Activated T-helper 1 cell treated with anti-CD3 and anti-CD28 coated beads, Interleukin-12 subunit alpha, Interleukin-12 subunit beta, Interleukin-2, Interleukin-4 antibody, amounts not matched to agents 30 ng/mL and 10 ng/mL and 1 ng/mL, durations not matched to agents 14 hours and 24 hours and 36 hours (primary cell): ENCODE data around the gene CA4. TPM values are rescaled to one million over a fixed set of nuclear protein-coding genes. Genes with fewer than 3 reads are reported as not detected.
"Not testable (repeated sequence)": the region's sequence is repeated elsewhere in the genome, so short reads cannot be mapped to it uniquely, and the experiment has no call there.

Experiments
- DNase-seq: peaks from one replicate; pipeline ENCODE4 v3.0.0; 2021; ENCODE audit warnings: low spot score
- H3K27ac Mint-ChIP-seq: one replicate; pipeline ENCODE4 v1.8.0; 2021; ENCODE audit warnings: mild to moderate bottlenecking, mixed read lengths
- H3K27me3 Mint-ChIP-seq: one replicate; pipeline ENCODE4 v1.8.0; 2022; ENCODE audit warnings: mild to moderate bottlenecking, moderate library complexity, mixed read lengths; ENCODE audit not compliant: insufficient read depth
- H3K36me3 Mint-ChIP-seq: one replicate; pipeline ENCODE4 v1.8.0; 2021; ENCODE audit warnings: low read depth, mixed read lengths
- H3K4me1 Mint-ChIP-seq: one replicate; pipeline ENCODE4 v1.8.0; 2021; ENCODE audit warnings: low read depth, mixed read lengths
- H3K4me3 Mint-ChIP-seq: one replicate; pipeline ENCODE4 v1.8.0; 2021; ENCODE audit warnings: mild to moderate bottlenecking, moderate library complexity, mixed read lengths
- H3K9me3 Mint-ChIP-seq: one replicate; pipeline ENCODE4 v1.8.0; 2021; ENCODE audit warnings: mixed read lengths
- intact Hi-C: fragments of 100-400 bp; cut with micrococcal nuclease; formaldehyde crosslinking; loops from one replicate; pipeline ENCODE4 v1.15.1; 2024
- total RNA-seq: library from RNA; stranded (reverse); gene quantifications from 2 replicates; pipeline ENCODE4 v1.2.3, GENCODE V29; 2022

Gene CA4
- total RNA-seq, 1 donor from 2014 or later = not detected

DNA sequence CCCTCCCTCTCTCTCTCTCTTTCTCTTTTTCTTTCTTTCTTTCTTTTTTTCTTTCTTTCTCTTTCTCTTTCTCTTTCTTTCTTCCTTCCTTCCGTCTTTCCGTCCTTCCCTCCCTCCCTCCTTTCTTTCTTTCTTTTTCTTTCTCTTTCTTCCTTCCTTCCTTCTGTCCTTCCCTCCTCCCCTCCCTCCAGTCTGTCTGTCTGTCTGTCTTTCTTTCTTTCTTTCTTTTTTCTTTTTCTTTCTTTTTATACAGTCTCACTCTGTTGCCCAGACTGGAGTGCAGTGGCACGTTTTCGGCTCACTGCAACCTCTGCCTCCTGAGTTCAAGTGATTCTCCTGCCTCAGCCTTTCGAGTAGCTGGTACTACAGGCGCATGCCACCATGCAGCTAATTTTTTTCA lies 14.4 kb downstream of the CA4 start:
- Mint-ChIP-seq H3K4me1 (peaks cover 10% of the 10 kb centered on the region), H3K9me3 (no peaks in the 10 kb centered on the region), H3K4me3 (no peak overlapping the region)

GRCh38 chr17:60164697-60165096 lies 14.9 kb downstream of the CA4 start:
- no peak overlapping the region for H3K4me3 Mint-ChIP-seq
- no peak for DNase-seq
- peaks cover 12% of the 10 kb centered on the region for H3K4me1 Mint-ChIP-seq
- H3K9me3 Mint-ChIP-seq = no peaks in the 10 kb centered on the region
- H3K27ac Mint-ChIP-seq = no peak overlapping the region
- intact Hi-C loops = no loop called here
- peaks cover 4% of the 10 kb centered on the region for H3K27me3 Mint-ChIP-seq
- no peaks in the 10 kb centered on the region for H3K36me3 Mint-ChIP-seq

More for the DNA sequence above, 14.4 kb downstream of the CA4 start:
- no peaks in the 10 kb centered on the region for H3K36me3 Mint-ChIP-seq
- no peak for DNase-seq
- peaks cover 7% of the 10 kb centered on the region for H3K27me3 Mint-ChIP-seq
- H3K27ac Mint-ChIP-seq = no peak overlapping the region
- intact Hi-C loops = no loop called here

DNA sequence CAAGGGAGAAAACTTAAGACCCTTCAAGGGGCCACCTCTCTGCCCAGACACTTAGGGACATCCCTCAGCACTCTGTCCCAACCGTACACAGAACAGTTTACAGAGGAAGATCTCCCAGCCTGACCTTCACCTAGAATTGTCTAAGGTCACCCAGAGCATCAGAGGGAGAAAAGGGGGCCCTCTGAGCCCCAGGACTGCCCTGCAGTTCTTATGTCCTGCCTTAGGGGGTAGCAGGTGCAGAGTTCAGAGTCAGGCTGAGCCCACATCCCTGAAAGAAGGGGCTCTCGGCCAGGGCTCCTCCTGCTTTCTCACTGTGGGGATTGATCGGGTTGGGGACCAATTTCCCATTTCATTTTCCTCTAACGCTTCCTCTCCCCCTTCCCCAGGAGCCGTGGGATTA lies 15.4 kb downstream of the CA4 start:
- Mint-ChIP-seq H3K4me3 (no peak overlapping the region), H3K27ac (no peak overlapping the region), H3K27me3 (peaks cover 4% of the 10 kb centered on the region), H3K4me1 (peaks cover 18% of the 10 kb centered on the region), H3K9me3 (no peaks in the 10 kb centered on the region), H3K36me3 (no peaks in the 10 kb centered on the region)
- DNase-seq = no peak
- intact Hi-C loops = no loop called here

- DNase-seq = peak; percentile 10
- Mint-ChIP-seq H3K4me3 (no peak overlapping the region), H3K36me3 (peaks cover 2% of the 10 kb centered on the region), H3K27me3 (peaks cover 4% of the 10 kb centered on the region), H3K27ac (no peak overlapping the region), H3K9me3 (no peaks in the 10 kb centered on the region), H3K4me1 (peaks cover 25% of the 10 kb centered on the region)
- intact Hi-C loops = no loop called here
Observed at GRCh38 chr17:60165971-60166370, 16.2 kb downstream of the CA4 start.

DNA sequence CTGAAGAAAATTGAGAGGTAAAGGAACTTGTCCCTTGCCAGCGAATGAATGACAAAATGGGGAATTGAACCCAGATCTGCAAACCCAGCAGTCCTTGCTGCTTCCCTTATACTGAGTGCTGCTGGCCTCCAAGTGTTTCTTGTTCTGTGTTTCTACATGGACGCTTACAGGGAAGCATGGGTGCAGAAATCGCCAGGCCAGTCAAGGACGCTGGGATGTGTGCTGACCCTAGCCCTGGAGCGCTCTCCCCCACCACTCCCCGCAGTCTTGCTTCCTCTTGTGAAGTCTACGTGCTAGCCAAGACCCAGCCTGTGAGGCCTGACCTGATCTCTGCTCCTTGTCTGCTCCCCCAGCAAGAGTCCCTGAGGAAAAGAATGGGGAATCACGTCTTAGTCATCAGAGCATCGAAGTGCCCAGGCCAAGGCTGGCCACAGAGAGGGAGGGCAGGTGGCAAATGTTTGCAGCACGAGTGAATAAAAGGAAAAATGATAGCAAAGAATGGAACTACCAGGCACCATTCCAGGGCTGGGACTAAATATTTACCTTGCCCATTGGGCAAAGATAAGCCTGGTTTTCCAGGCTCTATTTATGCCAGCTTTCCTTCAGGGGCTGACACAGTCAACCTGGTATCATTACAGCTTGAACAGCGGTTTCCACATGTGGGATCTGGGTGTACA lies 17.4 kb downstream of the CA4 start:
- H3K27ac Mint-ChIP-seq = no peak overlapping the region
- no peak overlapping the region for H3K4me3 Mint-ChIP-seq
- intact Hi-C loops = no loop called here
- DNase-seq = no peak
- no peaks in the 10 kb centered on the region for H3K9me3 Mint-ChIP-seq
- H3K27me3 Mint-ChIP-seq = peaks cover 2% of the 10 kb centered on the region
- peaks cover 27% of the 10 kb centered on the region for H3K4me1 Mint-ChIP-seq
- peaks cover 2% of the 10 kb centered on the region for H3K36me3 Mint-ChIP-seq

DNA sequence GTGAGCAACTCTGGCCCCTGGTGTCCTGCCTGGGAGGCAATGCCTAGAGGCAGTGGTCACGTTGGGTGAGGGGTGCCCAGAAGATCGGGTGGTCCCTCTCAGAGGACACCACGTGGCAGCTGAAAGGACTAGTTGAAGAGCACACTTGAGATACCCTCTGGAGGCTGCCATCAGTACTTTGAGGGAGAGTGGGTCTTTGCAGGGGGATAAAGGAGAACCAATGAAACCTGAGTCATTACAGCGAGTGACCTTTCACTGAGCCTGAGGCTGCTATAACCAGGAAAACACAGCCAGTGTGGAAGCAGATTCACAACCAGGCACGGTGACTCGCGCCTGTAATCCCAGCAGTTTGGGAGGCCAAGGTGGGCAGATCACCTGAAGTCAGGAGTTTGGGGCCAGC lies 18.9 kb downstream of the CA4 start:
- H3K27ac Mint-ChIP-seq = no peak overlapping the region
- H3K4me3 Mint-ChIP-seq = no peak overlapping the region
- H3K9me3 Mint-ChIP-seq = no peaks in the 10 kb centered on the region
- peaks cover 2% of the 10 kb centered on the region for H3K36me3 Mint-ChIP-seq
- peaks cover 32% of the 10 kb centered on the region for H3K4me1 Mint-ChIP-seq
- peaks cover 2% of the 10 kb centered on the region for H3K27me3 Mint-ChIP-seq
- intact Hi-C loops = no loop called here
- no peak for DNase-seq

DNA sequence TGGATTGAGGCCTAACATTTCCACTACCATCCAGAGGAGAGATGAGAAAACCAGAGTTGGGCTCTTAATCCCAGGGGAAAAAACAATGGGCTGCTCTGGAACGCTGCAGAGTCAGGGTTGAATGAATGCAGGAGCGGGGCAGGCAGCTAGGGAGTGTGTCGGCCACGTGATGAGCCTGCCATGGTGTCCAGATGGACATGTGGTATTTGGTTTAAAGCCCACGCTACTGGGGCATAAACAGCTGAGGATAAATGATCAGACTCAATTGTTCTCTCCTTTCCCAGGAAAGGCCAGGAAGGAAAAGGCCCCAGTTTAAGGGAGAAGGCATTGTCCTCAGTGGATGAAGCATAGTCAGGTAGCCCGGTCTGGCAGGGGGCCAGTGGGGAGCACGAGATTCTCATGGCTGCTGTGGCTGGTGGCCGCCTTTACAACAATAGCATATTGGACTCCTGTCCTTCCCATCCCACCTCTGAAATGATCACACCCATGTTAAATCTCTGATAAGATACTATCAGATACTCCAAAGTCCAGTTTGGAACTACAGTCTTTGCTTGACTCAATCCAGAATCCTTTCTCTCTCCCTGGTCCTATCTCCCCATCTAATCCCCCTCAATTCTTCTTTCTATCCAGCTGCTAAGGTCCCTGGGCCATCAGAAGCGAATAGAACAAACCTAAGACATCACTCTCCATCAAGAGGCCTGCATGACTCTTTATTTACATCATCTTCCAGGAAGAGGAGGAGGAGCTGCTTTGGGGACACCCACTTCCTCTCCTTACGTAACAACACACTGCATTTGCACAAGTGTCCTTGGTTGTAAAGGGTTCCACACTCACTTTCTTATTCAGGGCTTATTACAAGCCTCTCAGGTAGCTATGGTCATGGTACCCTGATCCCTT lies 20.4 kb downstream of the CA4 start:
- Mint-ChIP-seq H3K4me3 (peak overlapping the region; percentile 58), H3K9me3 (no peaks in the 10 kb centered on the region), H3K27me3 (peaks cover 2% of the 10 kb centered on the region), H3K27ac (peak overlapping the region; percentile 90), H3K36me3 (peaks cover 2% of the 10 kb centered on the region), H3K4me1 (peaks cover 32% of the 10 kb centered on the region)
- intact Hi-C loops = loop anchor here (2.0 kb wide), 1 partner anchor 27 kb away; no protein-coding TSS in a partner anchor
- peak; percentile 41 for DNase-seq

GRCh38 chr17:60170835-60171752 lies 21.3 kb downstream of the CA4 start:
- Mint-ChIP-seq H3K36me3 (peaks cover 2% of the 10 kb centered on the region), H3K4me3 (no peak overlapping the region), H3K4me1 (peaks cover 26% of the 10 kb centered on the region), H3K27ac (no peak overlapping the region), H3K9me3 (no peaks in the 10 kb centered on the region), H3K27me3 (peaks cover 1% of the 10 kb centered on the region)
- intact Hi-C loops = loop anchor here (2.0 kb wide), 1 partner anchor 28 kb away; no protein-coding TSS in a partner anchor
- DNase-seq = no peak

GRCh38 chr17:60171753-60172079 lies 21.9 kb downstream of the CA4 start:
- Mint-ChIP-seq H3K4me3 (no peak overlapping the region), H3K27me3 (no peaks in the 10 kb centered on the region), H3K4me1 (peaks cover 23% of the 10 kb centered on the region), H3K9me3 (no peaks in the 10 kb centered on the region), H3K27ac (no peak overlapping the region), H3K36me3 (peaks cover 5% of the 10 kb centered on the region)
- intact Hi-C loops = loop anchor here (2.0 kb wide), 1 partner anchor 29 kb away; no protein-coding TSS in a partner anchor
- DNase-seq = no peak

- no peak for DNase-seq
- Mint-ChIP-seq H3K36me3 (peaks cover 5% of the 10 kb centered on the region), H3K9me3 (no peaks in the 10 kb centered on the region), H3K27ac (no peak overlapping the region), H3K27me3 (no peaks in the 10 kb centered on the region), H3K4me3 (no peak overlapping the region), H3K4me1 (peaks cover 23% of the 10 kb centered on the region)
- intact Hi-C loops = no loop called here
Observed at GRCh38 chr17:60173304-60173819, 23.6 kb downstream of the CA4 start.

DNA sequence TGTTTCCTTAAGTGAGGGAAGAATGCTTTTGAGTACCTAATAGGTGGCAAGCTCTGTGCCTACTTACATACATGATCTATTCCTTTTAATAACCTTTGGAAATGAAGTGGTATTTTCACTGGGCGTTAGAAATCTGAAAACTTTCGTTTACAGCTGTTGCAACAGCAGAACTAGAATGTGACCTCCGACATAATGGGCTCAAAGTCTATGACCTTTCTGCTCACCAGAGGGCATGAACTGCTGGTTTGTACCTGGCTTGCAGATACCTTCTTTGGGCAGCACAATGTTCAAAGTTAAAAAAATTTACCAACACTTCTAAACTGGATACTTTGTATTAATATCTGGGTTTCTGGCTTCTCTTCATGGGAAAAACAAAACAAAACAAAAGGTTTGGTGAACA lies 24.3 kb downstream of the CA4 start:
- Mint-ChIP-seq H3K27ac (no peak overlapping the region), H3K4me3 (no peak overlapping the region), H3K9me3 (no peaks in the 10 kb centered on the region), H3K36me3 (peaks cover 5% of the 10 kb centered on the region), H3K27me3 (no peaks in the 10 kb centered on the region), H3K4me1 (peaks cover 23% of the 10 kb centered on the region)
- no peak for DNase-seq
- intact Hi-C loops = no loop called here

DNA sequence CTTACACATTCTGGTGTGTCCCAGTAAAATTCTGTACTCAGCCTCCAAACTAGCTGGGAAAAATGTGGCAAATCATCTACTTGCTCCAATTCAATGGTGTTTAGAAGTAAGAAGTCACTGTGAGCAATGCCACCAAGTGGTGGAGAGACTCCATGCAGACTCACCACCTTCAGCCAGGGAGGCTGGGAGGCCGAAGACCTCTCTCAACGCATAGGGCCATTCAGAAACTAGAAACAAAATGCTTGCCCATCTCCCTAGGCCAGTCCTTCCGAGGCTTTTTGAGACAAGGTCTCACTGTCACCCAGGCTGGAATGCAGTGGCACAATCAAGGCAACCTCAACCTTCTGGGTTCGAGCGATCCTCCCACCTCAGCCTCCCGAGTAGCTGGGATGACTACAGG lies 25.0 kb downstream of the CA4 start:
- H3K36me3 Mint-ChIP-seq, H3K9me3 Mint-ChIP-seq, H3K4me3 Mint-ChIP-seq, intact Hi-C loops, H3K27ac Mint-ChIP-seq, DNase-seq, H3K27me3 Mint-ChIP-seq: not testable (repeated sequence)
- H3K4me1 Mint-ChIP-seq = peaks cover 19% of the 10 kb centered on the region
